T-helper 2 cell treated with Interferon-gamma antibody and Interleukin-4, amounts not matched to agents 5 μg/mL and 100 μg/mL, for 36 hours (primary cell): Measurements from ENCODE around the gene SPOCK2.
"Not testable (repeated sequence)": the region's sequence is repeated elsewhere in the genome, so short reads cannot be mapped to it uniquely, and the experiment has no call there.

ENCODE experiments used
- DNase-seq: peaks from one replicate; pipeline ENCODE4 v3.0.0; 2021; ENCODE audit warnings: low spot score
- H3K27ac Mint-ChIP-seq: one replicate; pipeline ENCODE4 v1.8.0; 2021; ENCODE audit warnings: mild to moderate bottlenecking, mixed read lengths
- H3K27me3 Mint-ChIP-seq: one replicate; pipeline ENCODE4 v1.8.0; 2021; ENCODE audit warnings: low read depth, mixed read lengths
- H3K36me3 Mint-ChIP-seq: one replicate; pipeline ENCODE4 v1.8.0; 2021; ENCODE audit warnings: low read depth, mixed read lengths
- H3K4me1 Mint-ChIP-seq: one replicate; pipeline ENCODE4 v1.8.0; 2021; ENCODE audit warnings: low read depth, mixed read lengths
- H3K4me3 Mint-ChIP-seq: one replicate; pipeline ENCODE4 v1.8.0; 2022; ENCODE audit warnings: mild to moderate bottlenecking, moderate library complexity, mixed read lengths
- H3K9me3 Mint-ChIP-seq: one replicate; pipeline ENCODE4 v1.8.0; 2021; ENCODE audit warnings: mixed read lengths

The SPOCK2 gene

GRCh38 chr10:72037266-72037665, 51.1 kb downstream of the SPOCK2 start:
- no peak for DNase-seq
- H3K27ac Mint-ChIP-seq = no peak overlapping the region
- peaks cover 2% of the 10 kb centered on the region for H3K27me3 Mint-ChIP-seq
- H3K9me3 Mint-ChIP-seq = no peaks in the 10 kb centered on the region
- H3K36me3 Mint-ChIP-seq = no peaks in the 10 kb centered on the region
- H3K4me3 Mint-ChIP-seq = no peak overlapping the region
- H3K4me1 Mint-ChIP-seq = no peaks in the 10 kb centered on the region

- Mint-ChIP-seq H3K9me3 (no peaks in the 10 kb centered on the region), H3K27me3 (no peaks in the 10 kb centered on the region), H3K27ac (no peak overlapping the region), H3K4me3 (no peak overlapping the region), H3K36me3 (no peaks in the 10 kb centered on the region), H3K4me1 (no peaks in the 10 kb centered on the region)
- no peak for DNase-seq
These were observed 53.0 kb downstream of the SPOCK2 start for GRCh38 chr10:72035252-72035887.

- no peaks in the 10 kb centered on the region for H3K36me3 Mint-ChIP-seq
- no peaks in the 10 kb centered on the region for H3K27me3 Mint-ChIP-seq
- H3K9me3 Mint-ChIP-seq = no peaks in the 10 kb centered on the region
- no peak overlapping the region for H3K27ac Mint-ChIP-seq
- H3K4me3 Mint-ChIP-seq = no peak overlapping the region
- no peaks in the 10 kb centered on the region for H3K4me1 Mint-ChIP-seq
- no peak for DNase-seq
These were observed 53.6 kb downstream of the SPOCK2 start for GRCh38 chr10:72034761-72035160.

GRCh38 chr10:72034040-72034499, 54.3 kb downstream of the SPOCK2 start:
- H3K27me3 Mint-ChIP-seq = no peaks in the 10 kb centered on the region
- no peaks in the 10 kb centered on the region for H3K9me3 Mint-ChIP-seq
- H3K4me3 Mint-ChIP-seq = no peak overlapping the region
- H3K36me3 Mint-ChIP-seq = no peaks in the 10 kb centered on the region
- no peak for DNase-seq
- H3K27ac Mint-ChIP-seq = no peak overlapping the region
- H3K4me1 Mint-ChIP-seq = no peaks in the 10 kb centered on the region

- not testable (repeated sequence) for H3K4me3 Mint-ChIP-seq, H3K4me1 Mint-ChIP-seq, H3K9me3 Mint-ChIP-seq, H3K36me3 Mint-ChIP-seq, H3K27me3 Mint-ChIP-seq, H3K27ac Mint-ChIP-seq, DNase-seq
These were observed 55.8 kb downstream of the SPOCK2 start for GRCh38 chr10:72032409-72033162.

GRCh38 chr10:72031706-72032105, 56.6 kb downstream of the SPOCK2 start:
- H3K4me3 Mint-ChIP-seq = no peak overlapping the region
- H3K4me1 Mint-ChIP-seq = no peaks in the 10 kb centered on the region
- no peaks in the 10 kb centered on the region for H3K9me3 Mint-ChIP-seq
- H3K27me3 Mint-ChIP-seq = peaks cover 6% of the 10 kb centered on the region
- no peak overlapping the region for H3K27ac Mint-ChIP-seq
- DNase-seq = no peak
- no peaks in the 10 kb centered on the region for H3K36me3 Mint-ChIP-seq

- Mint-ChIP-seq H3K27me3 (peaks cover 6% of the 10 kb centered on the region), H3K4me1 (no peaks in the 10 kb centered on the region)
These were observed 57.4 kb downstream of the SPOCK2 start for GRCh38 chr10:72030762-72031543.

GRCh38 chr10:72029414-72029813, 58.9 kb downstream of the SPOCK2 start:
- no peaks in the 10 kb centered on the region for H3K4me1 Mint-ChIP-seq
- no peak overlapping the region for H3K27ac Mint-ChIP-seq
- no peaks in the 10 kb centered on the region for H3K36me3 Mint-ChIP-seq

More at GRCh38 chr10:72030762-72031543, 57.4 kb downstream of the SPOCK2 start:
- no peak overlapping the region for H3K4me3 Mint-ChIP-seq
- no peaks in the 10 kb centered on the region for H3K36me3 Mint-ChIP-seq
- no peak overlapping the region for H3K27ac Mint-ChIP-seq
- DNase-seq = no peak
- no peaks in the 10 kb centered on the region for H3K9me3 Mint-ChIP-seq

GRCh38 chr10:72027498-72027897, 60.9 kb downstream of the SPOCK2 start:
- Mint-ChIP-seq H3K27ac (no peak overlapping the region), H3K4me3 (no peak overlapping the region), H3K4me1 (no peaks in the 10 kb centered on the region), H3K36me3 (no peaks in the 10 kb centered on the region), H3K27me3 (peaks cover 6% of the 10 kb centered on the region), H3K9me3 (no peaks in the 10 kb centered on the region)
- no peak for DNase-seq

More at GRCh38 chr10:72029414-72029813, 58.9 kb downstream of the SPOCK2 start:
- no peak overlapping the region for H3K4me3 Mint-ChIP-seq
- no peak for DNase-seq
- H3K9me3 Mint-ChIP-seq = no peaks in the 10 kb centered on the region
- peaks cover 6% of the 10 kb centered on the region for H3K27me3 Mint-ChIP-seq

- peaks cover 6% of the 10 kb centered on the region for H3K27me3 Mint-ChIP-seq
- H3K4me3 Mint-ChIP-seq = no peak overlapping the region
- no peak overlapping the region for H3K27ac Mint-ChIP-seq
- H3K36me3 Mint-ChIP-seq = no peaks in the 10 kb centered on the region
- DNase-seq = no peak
- H3K4me1 Mint-ChIP-seq = no peaks in the 10 kb centered on the region
- no peaks in the 10 kb centered on the region for H3K9me3 Mint-ChIP-seq
These were observed 61.9 kb downstream of the SPOCK2 start for GRCh38 chr10:72026278-72027111.

- Mint-ChIP-seq H3K4me3 (no peak overlapping the region), H3K27me3 (peaks cover 6% of the 10 kb centered on the region), H3K27ac (no peak overlapping the region), H3K9me3 (no peaks in the 10 kb centered on the region), H3K4me1 (peaks cover 4% of the 10 kb centered on the region), H3K36me3 (no peaks in the 10 kb centered on the region)
- DNase-seq = no peak
These were observed 62.5 kb downstream of the SPOCK2 start for GRCh38 chr10:72025832-72026231.

- H3K4me3 Mint-ChIP-seq = no peak overlapping the region
- no peak for DNase-seq
- no peaks in the 10 kb centered on the region for H3K9me3 Mint-ChIP-seq
- peaks cover 4% of the 10 kb centered on the region for H3K4me1 Mint-ChIP-seq
- H3K27me3 Mint-ChIP-seq = peaks cover 6% of the 10 kb centered on the region
- H3K27ac Mint-ChIP-seq = no peak overlapping the region
- no peaks in the 10 kb centered on the region for H3K36me3 Mint-ChIP-seq
These were observed 63.0 kb downstream of the SPOCK2 start for GRCh38 chr10:72025400-72025799.

- no peak overlapping the region for H3K27ac Mint-ChIP-seq
- no peaks in the 10 kb centered on the region for H3K9me3 Mint-ChIP-seq
These were observed 63.8 kb downstream of the SPOCK2 start for GRCh38 chr10:72024596-72024995.

More at GRCh38 chr10:72024596-72024995, 63.8 kb downstream of the SPOCK2 start:
- Mint-ChIP-seq H3K27me3 (peaks cover 6% of the 10 kb centered on the region), H3K36me3 (no peaks in the 10 kb centered on the region), H3K4me3 (no peak overlapping the region), H3K4me1 (peaks cover 4% of the 10 kb centered on the region)
- no peak for DNase-seq
